NCI-H748 treated with DMSO at 0.1 percent for 48 hours (cell line): ENCODE data around the gene GABBR2.

Source experiments
- DNase-seq: peaks from one replicate; lab custom pipeline; 2025; lab: John Stamatoyannopoulos, UW

The GABBR2 gene

GRCh38 chr9:98570055-98570454 is 138.7 kb downstream of the GABBR2 start:
- DNase-seq: no peak

- no peak for DNase-seq
Observed at GRCh38 chr9:98569491-98569890, 139.2 kb downstream of the GABBR2 start.

DNA sequence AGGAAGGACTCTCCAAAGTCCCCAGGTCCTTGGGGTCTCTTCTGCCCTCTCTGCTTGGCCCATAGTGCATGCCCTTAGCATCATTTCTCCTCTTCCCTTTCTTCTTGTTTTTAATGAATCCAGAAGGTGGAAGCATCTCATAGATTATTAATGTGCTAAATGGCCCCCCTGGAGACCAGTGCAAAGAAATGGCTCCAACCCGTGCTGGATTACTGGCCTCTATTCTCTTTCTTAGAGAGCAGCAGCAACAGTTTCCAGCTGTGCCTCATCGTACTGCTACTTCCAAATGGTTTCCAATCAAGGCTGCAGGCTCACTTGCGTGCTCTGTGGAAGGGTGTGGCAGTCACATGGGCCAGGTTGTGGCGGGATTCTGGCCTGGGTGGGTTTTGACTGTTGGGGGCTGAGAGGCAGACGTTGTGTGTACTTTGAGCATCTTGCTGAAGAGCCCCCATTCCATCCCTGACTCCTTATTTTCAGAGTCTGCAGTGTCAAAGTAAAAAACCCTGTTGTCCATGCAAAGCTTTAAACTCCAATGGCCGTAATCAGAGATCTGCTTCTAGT is 139.7 kb downstream of the GABBR2 start:
- DNase-seq: no peak

GRCh38 chr9:98568234-98568908 is 140.4 kb downstream of the GABBR2 start:
- DNase-seq: no peak

DNA sequence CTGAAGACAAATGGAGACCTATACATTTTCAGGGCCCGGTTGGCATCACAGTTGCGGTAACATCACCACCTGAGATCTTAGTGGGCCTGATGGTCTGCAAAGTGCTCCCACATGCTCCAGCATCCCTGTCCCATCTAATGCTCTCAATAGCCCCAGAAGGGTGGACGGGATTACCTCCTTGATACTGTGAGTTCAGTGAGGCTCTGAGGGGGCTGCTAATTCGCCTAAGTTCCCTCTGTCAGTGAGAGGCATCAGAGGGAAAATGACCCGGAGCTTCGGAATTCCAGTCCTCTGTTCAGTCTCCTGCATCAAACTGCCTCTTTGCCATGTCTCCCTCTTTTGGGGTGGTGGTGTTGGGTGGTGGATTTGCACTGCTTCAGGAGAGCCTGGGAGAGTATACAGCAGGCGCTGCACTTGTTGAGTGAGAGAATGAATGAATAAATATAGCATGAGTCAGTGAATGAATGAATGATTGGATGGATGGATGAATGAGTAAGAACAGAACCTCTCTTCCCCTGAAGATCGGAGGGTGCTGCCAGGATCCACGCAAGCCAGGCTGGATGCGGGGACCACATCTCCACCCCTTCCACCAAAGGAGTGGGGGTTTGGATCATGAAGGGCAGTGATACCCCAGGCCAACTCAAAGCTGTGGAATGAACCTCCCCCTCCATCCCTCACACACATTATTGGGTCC is 141.0 kb downstream of the GABBR2 start:
- DNase-seq: no peak

- no peak for DNase-seq
Observed at GRCh38 chr9:98565152-98566135, 143.3 kb downstream of the GABBR2 start.

DNA sequence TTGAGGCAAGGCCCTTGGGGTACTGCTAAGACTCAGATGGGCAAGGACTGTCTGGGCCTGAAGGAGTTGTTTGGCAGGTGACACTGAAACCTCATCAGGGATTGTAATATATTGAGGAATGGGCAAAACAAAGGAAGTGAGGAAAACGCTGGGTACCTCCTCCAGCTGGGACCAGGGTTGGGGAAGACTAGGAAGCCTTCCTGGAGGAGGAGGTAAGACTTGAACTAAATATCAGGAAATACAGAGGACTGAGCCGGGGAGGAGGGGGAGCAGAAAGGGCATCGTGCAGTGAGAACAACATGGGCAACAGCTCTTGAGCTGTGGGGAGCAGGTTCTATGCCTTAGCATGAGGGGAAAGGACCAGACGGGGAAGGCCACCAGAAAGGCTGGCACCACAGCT is 144.0 kb downstream of the GABBR2 start:
- DNase-seq: no peak

DNA sequence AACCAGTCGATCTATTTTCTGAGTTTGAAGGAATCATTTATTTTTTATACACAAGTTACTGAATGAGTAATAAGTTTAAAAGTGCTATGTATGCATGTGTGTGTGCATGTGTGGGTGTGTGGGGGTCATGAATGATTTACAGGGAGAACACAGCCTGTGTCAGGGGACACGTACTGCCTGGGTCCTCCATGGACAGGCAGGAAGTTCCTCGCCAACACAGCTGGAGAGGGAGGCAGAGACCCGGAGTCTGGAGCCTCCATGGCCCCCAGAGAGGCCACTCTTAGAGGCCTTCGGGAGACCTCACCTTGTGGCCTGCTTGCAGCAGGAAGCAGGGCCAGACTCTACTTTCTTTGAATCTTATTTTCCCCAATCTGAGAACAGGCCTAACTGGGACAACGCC is 144.7 kb downstream of the GABBR2 start:
- no peak for DNase-seq

GRCh38 chr9:98563212-98563907 is 145.4 kb downstream of the GABBR2 start:
- DNase-seq: no peak

DNA sequence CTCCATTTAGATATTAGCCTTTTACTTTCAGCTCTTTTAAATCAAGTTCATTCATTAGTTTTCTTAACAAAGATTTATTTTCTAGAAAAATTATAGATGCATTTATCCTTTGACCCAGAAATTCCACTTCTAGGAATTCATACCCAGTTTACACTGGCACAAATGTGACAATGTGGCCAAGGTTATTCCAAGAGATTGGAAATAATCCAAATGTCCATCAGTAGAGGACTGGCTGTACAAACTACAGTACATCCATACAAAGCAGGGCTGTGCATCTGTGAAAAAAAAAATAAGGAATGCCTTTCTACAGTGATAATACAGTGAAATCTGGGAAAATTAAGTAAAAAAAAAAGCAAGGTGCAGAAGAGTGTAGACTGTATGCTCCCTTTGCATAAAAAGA is 149.2 kb downstream of the GABBR2 start:
- DNase-seq: no peak

DNA sequence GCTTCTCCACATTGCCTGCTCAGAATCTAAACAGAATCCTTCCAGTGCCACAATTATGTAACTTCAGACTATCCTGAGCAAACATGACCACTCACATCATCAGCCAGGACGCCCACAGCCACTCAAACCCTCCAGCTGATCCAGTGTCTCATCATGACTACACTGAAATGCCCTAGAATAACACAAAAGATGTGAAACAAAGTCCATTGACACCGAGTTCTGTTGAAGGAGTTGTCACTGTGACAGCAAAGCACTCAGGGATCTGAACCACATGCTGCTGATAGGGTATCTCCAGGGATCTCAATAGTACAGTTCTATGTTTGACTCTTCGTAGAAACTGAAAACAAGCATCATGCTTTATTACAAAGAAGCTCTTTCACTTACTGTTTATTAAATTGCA is 150.2 kb downstream of the GABBR2 start:
- no peak for DNase-seq

DNA sequence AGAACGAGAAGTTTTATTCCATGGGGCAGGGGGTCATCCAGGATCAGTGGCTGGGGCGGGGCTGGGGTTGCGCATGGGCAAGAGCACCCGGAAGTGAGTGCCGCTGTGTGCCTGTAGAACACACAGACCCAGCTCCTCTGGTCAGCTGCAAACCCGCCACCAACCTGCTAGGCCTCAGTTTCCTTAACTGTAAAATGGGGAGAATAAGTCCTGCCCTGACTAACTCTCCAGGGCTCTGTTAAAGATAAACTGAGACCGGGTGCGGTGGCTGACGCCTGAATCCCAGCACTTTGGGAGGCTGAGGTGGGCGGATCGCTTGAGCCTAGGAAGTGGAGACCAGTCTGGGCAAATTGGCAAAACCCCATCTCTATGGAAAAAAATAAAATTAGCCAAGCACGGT is 152.2 kb downstream of the GABBR2 start:
- DNase-seq: no peak

- no peak for DNase-seq
Observed at GRCh38 chr9:98555651-98556465, 152.9 kb downstream of the GABBR2 start.

- DNase-seq: no peak
Observed at GRCh38 chr9:98554752-98555151, 154.0 kb downstream of the GABBR2 start.

DNA sequence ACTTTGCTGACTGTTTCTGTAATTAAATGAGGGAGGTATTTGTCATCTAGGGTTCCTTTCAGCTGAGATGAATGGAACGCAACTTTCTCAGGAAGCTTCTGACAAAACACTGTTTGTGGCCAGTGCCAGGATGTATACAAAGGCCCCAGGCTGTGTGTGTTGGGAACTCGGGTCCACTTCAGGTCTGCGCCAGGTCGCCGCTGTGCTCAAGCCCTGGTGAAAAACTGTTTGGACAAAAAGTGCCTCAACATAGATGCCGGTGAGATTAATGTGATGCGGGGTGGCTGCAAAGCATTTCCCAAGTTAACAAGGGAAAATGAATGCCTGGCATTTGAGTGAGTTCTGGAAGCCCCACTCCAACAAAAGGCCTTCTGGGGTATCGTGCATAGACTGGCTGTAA is 156.4 kb downstream of the GABBR2 start:
- DNase-seq: no peak

- DNase-seq: no peak
Observed at GRCh38 chr9:98551511-98552286, 157.0 kb downstream of the GABBR2 start.

DNA sequence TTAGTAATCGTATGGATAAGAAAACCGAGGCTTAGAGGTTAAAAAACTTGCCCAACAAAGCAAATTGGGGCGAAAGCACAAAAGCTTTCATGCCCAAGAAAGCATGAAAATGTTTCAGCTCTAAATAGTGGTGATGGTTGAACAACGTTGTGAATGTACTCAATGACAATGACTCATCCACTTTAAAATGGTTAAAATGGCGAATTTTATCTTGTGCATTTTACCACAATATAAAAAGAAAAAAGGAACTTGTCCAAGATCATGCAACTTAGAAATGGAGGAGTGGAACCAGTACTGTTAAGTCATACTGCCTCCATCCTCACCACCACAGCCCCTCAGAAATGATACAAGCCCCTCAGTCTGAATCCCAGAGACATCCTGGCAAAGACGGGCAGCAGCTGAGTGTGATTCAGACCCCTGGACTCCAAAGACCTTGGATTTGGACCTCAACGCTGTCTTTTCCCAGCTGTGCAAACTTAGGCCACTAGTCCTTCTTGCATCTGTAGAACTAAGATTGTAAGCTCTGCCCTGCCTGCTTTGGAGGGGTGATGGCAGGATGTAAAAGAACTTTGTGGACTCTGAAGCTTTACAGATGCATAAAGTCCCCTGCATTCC is 158.4 kb downstream of the GABBR2 start:
- DNase-seq: no peak

GRCh38 chr9:98549401-98549800 is 159.3 kb downstream of the GABBR2 start:
- DNase-seq: no peak

GRCh38 chr9:98547606-98548005 is 161.1 kb downstream of the GABBR2 start:
- no peak for DNase-seq

- DNase-seq: no peak
Observed at GRCh38 chr9:98545021-98545420, 163.7 kb downstream of the GABBR2 start.
